Measurements from ENCODE around the gene DENND5B.

DNA sequence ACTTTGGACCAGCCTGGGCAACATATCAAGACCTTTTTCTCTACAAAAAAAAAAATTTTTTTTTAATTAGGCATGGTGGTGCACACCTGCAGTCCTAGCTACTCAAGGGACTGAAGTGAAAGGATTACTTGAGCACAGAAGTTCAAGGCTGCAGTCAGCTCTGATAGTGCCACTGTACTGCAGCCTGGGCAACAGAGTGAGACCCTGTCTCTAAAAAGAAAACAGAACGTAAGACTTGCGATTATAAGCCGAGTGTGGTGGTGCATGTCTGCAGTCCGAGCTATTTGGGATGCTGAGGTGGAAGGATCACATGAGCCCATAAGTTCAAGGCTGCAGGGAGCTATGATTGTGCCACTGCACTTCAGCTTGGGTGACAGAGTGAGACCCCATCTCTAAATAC is 76.0 kb downstream of the DENND5B start:
- TF ChIP-seq POLR2AphosphoS5 (IDR thresholded peaks at IDR 0.05) = no peak
- TF ChIP-seq POLR2A (IDR thresholded peaks at IDR 0.05) = no peak
- TF ChIP-seq, protein P1, sequence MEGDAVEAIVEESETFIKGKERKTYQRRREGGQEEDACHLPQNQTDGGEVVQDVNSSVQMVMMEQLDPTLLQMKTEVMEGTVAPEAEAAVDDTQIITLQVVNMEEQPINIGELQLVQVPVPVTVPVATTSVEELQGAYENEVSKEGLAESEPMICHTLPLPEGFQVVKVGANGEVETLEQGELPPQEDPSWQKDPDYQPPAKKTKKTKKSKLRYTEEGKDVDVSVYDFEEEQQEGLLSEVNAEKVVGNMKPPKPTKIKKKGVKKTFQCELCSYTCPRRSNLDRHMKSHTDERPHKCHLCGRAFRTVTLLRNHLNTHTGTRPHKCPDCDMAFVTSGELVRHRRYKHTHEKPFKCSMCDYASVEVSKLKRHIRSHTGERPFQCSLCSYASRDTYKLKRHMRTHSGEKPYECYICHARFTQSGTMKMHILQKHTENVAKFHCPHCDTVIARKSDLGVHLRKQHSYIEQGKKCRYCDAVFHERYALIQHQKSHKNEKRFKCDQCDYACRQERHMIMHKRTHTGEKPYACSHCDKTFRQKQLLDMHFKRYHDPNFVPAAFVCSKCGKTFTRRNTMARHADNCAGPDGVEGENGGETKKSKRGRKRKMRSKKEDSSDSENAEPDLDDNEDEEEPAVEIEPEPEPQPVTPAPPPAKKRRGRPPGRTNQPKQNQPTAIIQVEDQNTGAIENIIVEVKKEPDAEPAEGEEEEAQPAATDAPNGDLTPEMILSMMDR (IDR thresholded peaks at IDR 0.05) = no peak
- TF ChIP-seq EP300 (IDR thresholded peaks at IDR 0.05) = no peak

All from stomach (tissue), 4 donors.